ENCODE results near the gene BBS9.

GRCh38 chr7:33632840-33633525 is 503.6 kb downstream of the BBS9 start:
- TF ChIP-seq CTCF (IDR thresholded peaks at IDR 0.05; ENCODE audit: low read depth, low read length) (no peak), EZH2phosphoT487 (IDR thresholded peaks at IDR 0.05; ENCODE audit: low read depth) (no peak)

All from OCI-LY3 (cell line).